Activated CD8-positive, alpha-beta T cell treated with anti-CD3 and anti-CD28 coated beads for 36 hours (primary cell): ENCODE measurements around the gene MAMLD1. TPM values are rescaled to one million over a fixed set of nuclear protein-coding genes. Genes with fewer than 3 reads are reported as not detected.

Source experiments
- ATAC-seq: fragments of 200-7000 bp; cut with Tn5 transposase; one replicate; pipeline ENCODE4 v1.10.0; 2021; ENCODE audit warnings: mild to moderate bottlenecking, moderate library complexity
- CTCF ChIA-PET: fragments of 350-600 bp; sonication (Branson Sonifier 250); formaldehyde crosslinking; loops from one replicate; lab custom pipeline; 2021; ENCODE audit warnings: antibody characterized with exemption; lab: Charles Lee
- POLR2A ChIA-PET: fragments of 350-600 bp; sonication (Branson Sonifier 250); formaldehyde crosslinking; loops from one replicate; lab custom pipeline; 2021; ENCODE audit warnings: antibody characterized with exemption; lab: Charles Lee
- DNase-seq: peaks from one replicate; pipeline ENCODE4 v3.0.0-alpha.2; 2020
- H3K27ac Mint-ChIP-seq: one replicate; pipeline ENCODE4 v1.8.0; 2021; ENCODE audit warnings: mild to moderate bottlenecking, mixed read lengths
- H3K27me3 Mint-ChIP-seq: one replicate; pipeline ENCODE4 v1.8.0; 2021; ENCODE audit warnings: mixed read lengths
- H3K36me3 Mint-ChIP-seq: one replicate; pipeline ENCODE4 v1.8.0; 2021; ENCODE audit warnings: low read depth, mixed read lengths
- H3K4me1 Mint-ChIP-seq: one replicate; pipeline ENCODE4 v1.8.0; 2021; ENCODE audit warnings: low read depth, mixed read lengths
- H3K4me3 Mint-ChIP-seq: one replicate; pipeline ENCODE4 v1.8.0; 2021; ENCODE audit warnings: mild to moderate bottlenecking, moderate library complexity, mixed read lengths
- H3K9me3 Mint-ChIP-seq: one replicate; pipeline ENCODE4 v1.8.0; 2021; ENCODE audit warnings: mixed read lengths
- intact Hi-C: fragments of 100-400 bp; cut with micrococcal nuclease; formaldehyde crosslinking; loops from one replicate; pipeline ENCODE4 v1.10.0; 2022
- total RNA-seq, 2 experiments: library from RNA; stranded (reverse); gene quantifications; one replicate each; pipeline ENCODE4 v1.2.3, GENCODE V29; 2021
- TF ChIP-seq, protein P1 (sequence below): fragments of 200-600 bp; IDR thresholded peaks from one replicate; pipeline ENCODE4 v1.8.0; 2022; ENCODE audit warnings: antibody characterized with exemption, mild to moderate bottlenecking

Gene MAMLD1
- total RNA-seq, 2 experiments from 2014 or later, result 1.8 to 2.0 TPM

DNA sequence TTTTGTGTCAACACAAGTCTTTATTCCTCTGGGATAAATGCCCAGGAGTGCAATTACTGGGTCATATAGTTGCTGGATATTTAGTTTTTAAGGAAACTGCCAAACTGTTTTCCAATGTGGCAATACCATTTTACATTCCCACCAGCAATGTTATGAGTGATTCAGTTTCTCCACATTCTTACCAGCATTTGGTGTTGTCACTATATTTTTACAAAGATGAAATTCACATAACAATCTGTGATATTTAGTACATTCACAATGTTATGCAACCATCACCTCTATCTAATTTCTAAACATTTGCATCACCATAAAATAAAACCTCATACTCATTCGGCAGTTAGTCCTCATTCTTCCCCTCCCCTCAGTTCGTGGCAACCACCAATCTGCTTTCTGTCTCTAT is 75.0 kb downstream of the MAMLD1 start:
- intact Hi-C loops, result no loop called here
- DNase-seq, result no peak
- Mint-ChIP-seq H3K9me3 (peaks cover 2% of the 10 kb centered on the region), H3K27ac (no peak overlapping the region), H3K27me3 (no peaks in the 10 kb centered on the region), H3K4me3 (no peak overlapping the region), H3K36me3 (no peaks in the 10 kb centered on the region), H3K4me1 (no peaks in the 10 kb centered on the region)
- ChIA-PET CTCF (no interaction called here), POLR2A (no interaction called here)
- TF ChIP-seq, protein P1, sequence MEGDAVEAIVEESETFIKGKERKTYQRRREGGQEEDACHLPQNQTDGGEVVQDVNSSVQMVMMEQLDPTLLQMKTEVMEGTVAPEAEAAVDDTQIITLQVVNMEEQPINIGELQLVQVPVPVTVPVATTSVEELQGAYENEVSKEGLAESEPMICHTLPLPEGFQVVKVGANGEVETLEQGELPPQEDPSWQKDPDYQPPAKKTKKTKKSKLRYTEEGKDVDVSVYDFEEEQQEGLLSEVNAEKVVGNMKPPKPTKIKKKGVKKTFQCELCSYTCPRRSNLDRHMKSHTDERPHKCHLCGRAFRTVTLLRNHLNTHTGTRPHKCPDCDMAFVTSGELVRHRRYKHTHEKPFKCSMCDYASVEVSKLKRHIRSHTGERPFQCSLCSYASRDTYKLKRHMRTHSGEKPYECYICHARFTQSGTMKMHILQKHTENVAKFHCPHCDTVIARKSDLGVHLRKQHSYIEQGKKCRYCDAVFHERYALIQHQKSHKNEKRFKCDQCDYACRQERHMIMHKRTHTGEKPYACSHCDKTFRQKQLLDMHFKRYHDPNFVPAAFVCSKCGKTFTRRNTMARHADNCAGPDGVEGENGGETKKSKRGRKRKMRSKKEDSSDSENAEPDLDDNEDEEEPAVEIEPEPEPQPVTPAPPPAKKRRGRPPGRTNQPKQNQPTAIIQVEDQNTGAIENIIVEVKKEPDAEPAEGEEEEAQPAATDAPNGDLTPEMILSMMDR, result no peak
- no peak for ATAC-seq

DNA sequence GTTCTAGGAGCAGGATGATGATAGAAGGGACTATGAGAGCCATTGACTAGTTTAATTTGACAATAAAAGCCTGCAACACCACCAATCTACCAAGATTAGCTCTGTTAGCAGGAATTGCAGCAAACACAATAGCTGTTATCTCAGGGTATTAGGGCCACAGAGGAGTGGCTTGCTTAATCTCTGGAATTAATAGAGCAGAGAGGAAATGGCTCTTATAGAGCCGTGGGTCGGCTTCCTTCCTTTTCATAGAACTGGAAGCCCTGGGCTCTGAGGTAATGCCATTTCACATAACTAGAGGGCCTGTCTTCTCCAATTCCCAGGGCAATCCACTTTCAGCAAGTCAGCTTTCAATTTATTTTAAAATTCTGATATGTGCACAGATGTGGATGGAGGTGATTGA is 83.0 kb downstream of the MAMLD1 start:
- H3K4me1 Mint-ChIP-seq, result peaks cover 5% of the 10 kb centered on the region
- no peaks in the 10 kb centered on the region for H3K9me3 Mint-ChIP-seq
- H3K27ac Mint-ChIP-seq, result no peak overlapping the region
- H3K36me3 Mint-ChIP-seq, result no peaks in the 10 kb centered on the region
- TF ChIP-seq, protein P1, result no peak
- no peak overlapping the region for H3K4me3 Mint-ChIP-seq
- ChIA-PET CTCF (interaction anchor here (0.9 kb wide), 1 partner anchor 40 kb away, joined by 3 read pairs; no protein-coding TSS in a partner anchor), POLR2A (no interaction called here)
- ATAC-seq, result no peak
- intact Hi-C loops, result no loop called here
- H3K27me3 Mint-ChIP-seq, result no peaks in the 10 kb centered on the region
- DNase-seq, result no peak

DNA sequence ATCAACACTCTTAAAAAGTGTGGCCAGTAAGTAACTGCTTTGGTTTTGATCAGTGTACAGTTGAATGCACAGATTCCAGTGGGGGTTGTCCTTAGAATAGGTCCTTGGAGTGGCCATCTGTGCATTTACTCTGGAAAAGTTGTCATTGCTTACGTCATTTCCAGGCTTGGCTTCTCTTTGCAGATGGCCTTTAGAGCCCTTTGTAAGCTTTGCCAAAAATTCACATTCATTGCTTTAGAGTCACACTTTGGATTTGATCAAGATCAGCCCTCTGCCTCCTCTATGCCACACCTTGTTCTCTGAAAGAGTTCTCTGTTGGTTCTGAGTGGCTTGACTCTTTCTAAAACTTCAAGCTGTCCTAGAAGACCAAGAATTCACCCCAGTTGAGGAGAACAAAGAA is 83.9 kb downstream of the MAMLD1 start:
- H3K4me3 Mint-ChIP-seq, result no peak overlapping the region
- ChIA-PET CTCF (no interaction called here), POLR2A (no interaction called here)
- H3K36me3 Mint-ChIP-seq, result no peaks in the 10 kb centered on the region
- TF ChIP-seq, protein P1, result no peak
- ATAC-seq, result no peak
- H3K4me1 Mint-ChIP-seq, result peaks cover 5% of the 10 kb centered on the region
- no peaks in the 10 kb centered on the region for H3K27me3 Mint-ChIP-seq
- H3K9me3 Mint-ChIP-seq, result no peaks in the 10 kb centered on the region
- intact Hi-C loops, result no loop called here
- DNase-seq, result no peak
- no peak overlapping the region for H3K27ac Mint-ChIP-seq

DNA sequence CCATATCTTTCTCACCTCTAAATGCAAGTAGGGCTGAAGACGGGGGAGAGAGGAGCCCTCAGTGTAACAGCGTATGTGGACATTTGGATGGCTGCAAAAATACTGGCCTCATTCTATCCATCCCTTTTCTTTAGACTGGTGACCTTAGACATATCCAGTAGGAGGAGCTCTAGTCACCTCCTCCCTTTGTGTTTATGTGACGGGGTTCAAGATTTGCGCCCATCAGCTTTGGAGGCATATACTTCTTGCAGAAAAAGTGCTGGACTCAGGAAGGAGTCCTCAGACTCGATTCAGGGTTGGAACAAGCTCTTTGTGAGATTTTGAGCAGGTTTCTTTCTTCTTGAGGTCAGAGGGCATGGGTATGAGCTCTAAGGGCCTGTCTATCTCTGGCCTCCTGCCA is 86.2 kb downstream of the MAMLD1 start:
- Mint-ChIP-seq H3K9me3 (no peaks in the 10 kb centered on the region), H3K4me1 (peaks cover 5% of the 10 kb centered on the region), H3K27ac (no peak overlapping the region), H3K4me3 (no peak overlapping the region), H3K36me3 (no peaks in the 10 kb centered on the region), H3K27me3 (no peaks in the 10 kb centered on the region)
- intact Hi-C loops, result no loop called here
- DNase-seq (no peak), ATAC-seq (no peak)
- POLR2A ChIA-PET, result no interaction called here
- TF ChIP-seq, protein P1, result no peak
- CTCF ChIA-PET, result interaction anchor here (1.2 to 2.0 kb wide), 4 partner anchors 29 to 148 kb away, joined by 3 to 7 read pairs (median 4); no protein-coding TSS in a partner anchor

DNA sequence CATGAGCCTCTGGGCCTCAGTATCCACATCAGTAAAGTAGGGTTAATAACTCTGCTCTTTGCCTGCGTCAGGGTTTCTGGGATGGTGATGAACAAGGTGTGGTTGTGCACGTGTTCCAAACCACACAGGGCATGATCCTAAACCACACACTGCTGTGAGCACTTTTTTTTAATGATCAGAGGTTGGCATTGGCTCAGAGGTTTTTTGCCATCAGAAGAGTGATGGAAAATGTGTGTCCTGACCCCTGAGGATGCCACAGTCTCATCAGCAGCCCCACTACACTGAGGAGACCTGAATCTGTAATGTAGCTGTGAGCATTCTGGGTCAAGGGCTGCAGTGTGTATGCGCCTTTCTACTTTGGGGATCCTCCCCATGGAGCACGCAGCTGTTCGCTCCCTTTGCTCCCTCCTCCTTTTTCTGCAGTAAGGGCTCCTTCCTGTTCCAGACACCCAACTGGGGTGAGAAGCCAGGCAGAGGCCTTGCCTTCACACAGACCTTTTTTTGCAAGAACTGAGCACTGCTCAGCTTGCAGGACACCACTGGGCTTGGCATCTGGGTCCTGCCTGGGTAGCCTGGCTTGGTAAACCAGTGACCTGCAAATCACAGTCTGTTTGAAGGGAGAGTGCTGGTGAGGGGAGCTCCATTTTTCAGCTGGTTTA is 87.5 kb downstream of the MAMLD1 start:
- intact Hi-C loops, result no loop called here
- no peak overlapping the region for H3K4me3 Mint-ChIP-seq
- H3K4me1 Mint-ChIP-seq, result peaks cover 5% of the 10 kb centered on the region
- ATAC-seq (peak; percentile 61), DNase-seq (peak; percentile 37)
- H3K27ac Mint-ChIP-seq, result no peak overlapping the region
- no peaks in the 10 kb centered on the region for H3K27me3 Mint-ChIP-seq
- no peaks in the 10 kb centered on the region for H3K36me3 Mint-ChIP-seq
- ChIA-PET CTCF (interaction anchor here (0.6 to 2.0 kb wide), 8 partner anchors 28 to 138 kb away, joined by 3 to 7 read pairs (median 3); no protein-coding TSS in a partner anchor), POLR2A (no interaction called here)
- H3K9me3 Mint-ChIP-seq, result no peaks in the 10 kb centered on the region
- TF ChIP-seq, protein P1, result no peak
